NCI-H526 treated with DMSO at 0.1 percent for 48 hours (cell line): Measurements from ENCODE around the gene HBEGF.

Experiments
- DNase-seq: peaks from one replicate; lab custom pipeline; 2025; lab: John Stamatoyannopoulos, UW

Gene HBEGF, protein sequence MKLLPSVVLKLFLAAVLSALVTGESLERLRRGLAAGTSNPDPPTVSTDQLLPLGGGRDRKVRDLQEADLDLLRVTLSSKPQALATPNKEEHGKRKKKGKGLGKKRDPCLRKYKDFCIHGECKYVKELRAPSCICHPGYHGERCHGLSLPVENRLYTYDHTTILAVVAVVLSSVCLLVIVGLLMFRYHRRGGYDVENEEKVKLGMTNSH

DNA sequence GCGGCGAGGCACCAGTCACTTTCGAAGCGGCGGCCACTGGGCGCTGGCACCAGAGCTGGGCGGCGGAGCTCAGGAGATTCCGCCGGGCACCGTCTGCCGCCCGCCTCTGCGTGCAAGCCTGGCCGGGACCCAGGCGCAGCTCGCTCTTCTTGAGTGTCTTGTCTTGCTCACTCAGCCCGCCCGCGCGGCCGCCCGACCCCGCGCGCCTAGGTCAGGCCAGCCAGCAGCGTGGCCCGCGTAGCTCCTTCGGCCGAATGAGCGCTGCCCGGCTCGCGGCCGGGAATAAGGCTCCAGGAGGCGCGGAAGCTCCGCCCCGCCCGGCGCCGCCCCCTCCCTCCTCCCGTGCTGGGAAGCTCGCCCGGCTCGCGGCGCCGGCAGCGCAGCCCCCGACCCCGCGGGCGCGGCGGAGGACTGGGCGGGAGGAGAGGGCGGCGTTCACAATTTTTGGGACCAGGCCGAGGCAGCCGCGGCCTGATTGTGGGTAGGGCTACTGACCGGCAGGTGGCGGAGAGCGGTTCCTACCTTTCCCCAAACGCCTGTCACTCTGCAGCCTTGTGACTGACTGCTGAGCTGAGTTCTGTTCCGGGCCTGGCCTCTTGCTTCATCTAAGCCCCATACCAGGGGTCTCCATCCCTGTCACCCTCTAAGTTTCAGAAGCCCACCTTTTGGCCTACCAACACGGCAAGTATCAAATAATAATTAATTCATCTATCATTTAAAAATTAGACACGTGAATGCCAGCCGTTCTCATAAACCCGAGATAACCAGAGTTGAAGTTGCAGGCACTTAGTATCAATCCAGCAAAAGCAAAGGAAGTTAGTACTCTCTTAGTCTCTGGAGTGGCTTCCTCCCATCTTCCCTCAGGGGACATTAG lies at the start of gene HBEGF:
Gene HBEGF, minus strand, starts transcription at position 256 of the 874 bp plus-strand sequence. CDS start 275 bp downstream, outside the sequence.
- DNase-seq: peak; percentile 91

DNA sequence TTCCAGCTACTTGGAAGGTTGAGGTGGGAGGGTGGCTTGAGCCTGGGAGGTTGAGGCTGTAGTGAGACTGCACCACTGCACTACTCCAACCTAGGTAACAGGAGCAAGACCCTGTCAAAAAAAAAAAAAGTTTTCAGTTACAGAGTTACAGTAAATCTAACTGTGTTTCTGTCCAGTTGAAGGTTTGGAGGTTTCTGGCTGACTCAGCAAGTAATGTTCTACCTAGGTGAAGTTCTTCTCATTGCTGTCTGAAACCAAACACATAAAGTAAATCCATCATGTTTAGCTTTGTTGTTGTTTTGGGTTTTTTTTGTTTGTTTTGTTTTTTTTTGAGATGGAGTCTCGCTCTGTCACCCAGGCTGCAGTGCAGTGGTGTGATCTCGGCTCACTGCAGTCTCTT lies 47.3 kb upstream of the HBEGF start:
- no peak for DNase-seq

DNA sequence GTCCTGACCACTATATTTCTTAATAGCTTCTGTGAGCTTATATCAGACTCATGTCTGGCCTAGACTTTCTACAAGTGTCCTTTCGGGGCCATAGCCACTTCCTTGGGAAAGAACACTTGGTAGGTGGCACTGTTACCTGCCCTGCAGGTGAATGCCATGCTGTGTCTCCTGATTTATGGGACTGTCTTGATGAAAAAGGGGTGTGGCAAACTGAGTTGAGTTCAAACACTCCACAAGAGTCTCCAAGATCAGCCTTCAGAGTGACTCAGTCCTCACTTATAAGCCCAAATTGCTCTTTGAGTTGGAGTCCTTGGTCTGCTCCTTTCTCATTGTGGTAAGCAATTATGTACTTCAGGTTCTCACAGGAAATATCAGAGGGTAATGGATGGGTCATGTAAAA lies 45.3 kb upstream of the HBEGF start:
- DNase-seq: no peak

DNA sequence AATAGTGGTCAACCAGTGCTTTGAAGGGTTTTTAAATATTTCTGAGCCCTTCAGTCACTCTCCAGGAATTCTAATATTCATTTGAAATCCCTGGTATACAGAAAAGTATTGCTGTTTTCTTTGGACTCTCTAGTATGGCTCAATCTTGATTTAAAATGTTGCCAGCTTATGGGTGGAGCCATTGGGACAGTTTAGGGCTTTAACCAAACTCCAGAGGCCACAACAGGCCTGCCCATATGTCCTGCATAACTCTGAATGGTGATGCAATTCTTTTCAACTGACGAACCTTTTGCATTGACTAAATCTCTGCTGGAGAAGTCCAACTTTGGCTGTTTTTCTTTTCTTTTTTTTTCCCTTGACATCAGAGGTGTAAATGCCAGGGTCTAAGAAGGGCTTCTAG lies 44.9 kb upstream of the HBEGF start:
- DNase-seq: no peak

DNA sequence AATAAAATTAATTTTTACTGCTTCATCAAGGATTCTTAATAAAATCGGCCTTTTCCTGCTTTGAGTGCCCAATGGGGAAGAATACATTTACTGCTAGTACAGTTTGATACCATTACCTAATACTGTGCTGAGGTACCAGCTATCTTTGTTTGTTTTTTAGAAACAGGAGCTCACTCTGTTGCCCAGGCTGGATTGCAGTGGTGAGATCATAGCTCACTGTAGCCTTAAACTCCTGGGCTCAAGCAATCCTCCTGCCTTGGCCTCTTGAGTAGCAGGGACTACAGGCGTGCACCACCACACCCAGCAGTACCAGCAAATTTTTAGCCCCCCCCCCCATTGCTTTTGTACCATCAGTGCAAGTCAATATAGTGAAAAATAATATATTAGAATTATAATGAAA lies 41.6 kb upstream of the HBEGF start:
- DNase-seq: no peak

DNA sequence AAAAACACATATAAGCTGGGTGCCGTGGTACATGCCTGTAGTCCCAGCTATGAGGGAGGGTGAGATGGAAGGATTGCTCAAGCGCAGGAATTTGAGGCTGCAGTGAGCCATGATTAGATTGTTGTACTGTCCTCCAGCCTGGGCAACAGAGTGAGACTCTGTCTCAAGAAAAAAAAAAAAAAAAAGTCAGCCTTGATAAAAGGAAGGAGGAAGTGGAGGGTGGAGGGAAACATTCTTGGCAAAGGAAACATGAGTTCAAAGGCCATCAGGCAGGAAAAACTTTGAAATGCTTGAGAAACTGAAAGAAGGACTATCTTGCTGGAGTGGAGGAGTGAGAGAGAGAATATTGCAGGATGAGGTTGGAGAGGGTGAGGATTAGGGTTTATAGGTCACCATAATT lies 36.9 kb upstream of the HBEGF start:
- DNase-seq: no peak

DNA sequence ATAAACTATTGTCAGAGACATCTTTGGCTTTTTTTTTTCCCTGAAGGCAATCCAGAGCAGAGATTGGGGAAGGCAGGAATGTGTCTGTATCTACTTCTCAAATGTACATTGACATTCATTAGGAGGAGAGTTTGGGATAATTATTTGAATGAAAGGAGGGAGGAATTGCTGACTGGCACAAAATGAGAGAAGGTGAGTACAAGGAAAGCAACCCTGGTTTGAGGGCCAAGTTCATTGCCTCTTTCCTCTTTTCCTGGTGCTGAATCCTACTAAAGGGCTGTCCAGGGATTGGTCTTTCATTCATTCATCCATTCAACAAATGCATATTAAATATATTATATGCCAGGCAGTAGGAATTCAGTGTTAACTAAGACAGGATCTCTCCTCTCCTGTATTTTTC lies 36.5 kb upstream of the HBEGF start:
- DNase-seq: no peak

DNA sequence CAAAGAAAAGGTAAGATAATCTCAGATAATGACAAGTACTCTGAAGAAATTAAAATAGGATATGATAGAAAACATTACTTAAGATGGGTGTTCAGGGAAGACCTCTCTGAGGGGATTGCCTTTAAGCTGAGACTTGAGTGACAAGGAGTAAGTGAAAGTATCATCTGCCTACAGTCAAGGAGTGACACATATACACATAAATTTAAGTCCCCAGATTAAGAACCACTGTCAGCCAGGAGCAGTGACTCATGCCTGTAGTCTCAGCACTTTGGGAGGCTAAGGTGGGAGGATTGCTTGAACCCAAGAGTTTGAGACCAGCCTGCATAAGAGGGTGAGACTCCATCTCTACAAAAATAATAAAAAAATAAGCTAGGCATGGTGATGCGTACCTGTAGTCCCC lies 35.6 kb upstream of the HBEGF start:
- DNase-seq: no peak

DNA sequence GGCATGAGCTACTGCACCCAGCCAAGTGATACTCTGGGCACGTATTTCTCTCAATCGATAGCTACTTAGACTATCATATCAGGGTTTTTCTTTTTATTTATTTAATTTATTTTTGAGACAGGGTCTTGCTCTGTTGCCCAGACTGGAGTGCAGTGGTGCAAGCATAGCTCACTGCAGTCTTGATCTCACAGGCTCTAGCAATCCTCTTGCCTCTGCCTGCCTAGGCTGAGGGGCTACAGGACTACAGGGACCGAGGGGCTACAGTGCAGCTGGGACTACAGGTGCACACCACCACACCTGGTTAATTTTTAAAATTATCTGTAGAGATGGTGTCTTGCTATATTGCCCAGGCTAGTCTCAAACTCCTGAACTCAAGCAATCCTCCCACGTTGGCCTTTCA lies 34.9 kb upstream of the HBEGF start:
- no peak for DNase-seq

DNA sequence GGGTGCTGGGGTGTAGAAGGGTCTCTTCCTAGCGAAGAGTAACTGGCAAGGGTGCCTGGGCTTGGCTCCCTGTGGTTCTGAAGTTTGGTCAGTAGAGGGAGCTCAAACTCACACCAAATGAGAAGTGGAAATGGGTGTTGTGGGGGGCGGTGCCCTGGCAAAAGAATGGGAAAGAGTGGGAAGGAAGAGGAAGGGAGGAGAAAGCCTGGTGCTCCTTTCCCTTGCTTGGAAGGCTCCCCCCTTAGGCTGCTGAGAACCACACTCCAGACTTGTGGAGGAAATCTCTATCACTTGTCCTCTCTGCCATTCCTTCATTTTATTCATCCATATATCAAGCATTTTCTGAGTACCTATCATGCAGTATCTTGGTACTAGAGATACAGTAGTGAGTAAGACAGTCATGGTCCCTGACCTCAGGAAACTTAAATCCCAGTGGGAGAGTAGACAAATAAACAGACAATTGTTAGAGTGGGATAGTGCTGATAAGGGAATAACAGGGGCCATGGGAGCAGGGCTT lies 26.6 kb upstream of the HBEGF start:
- peak; percentile 17 for DNase-seq

DNA sequence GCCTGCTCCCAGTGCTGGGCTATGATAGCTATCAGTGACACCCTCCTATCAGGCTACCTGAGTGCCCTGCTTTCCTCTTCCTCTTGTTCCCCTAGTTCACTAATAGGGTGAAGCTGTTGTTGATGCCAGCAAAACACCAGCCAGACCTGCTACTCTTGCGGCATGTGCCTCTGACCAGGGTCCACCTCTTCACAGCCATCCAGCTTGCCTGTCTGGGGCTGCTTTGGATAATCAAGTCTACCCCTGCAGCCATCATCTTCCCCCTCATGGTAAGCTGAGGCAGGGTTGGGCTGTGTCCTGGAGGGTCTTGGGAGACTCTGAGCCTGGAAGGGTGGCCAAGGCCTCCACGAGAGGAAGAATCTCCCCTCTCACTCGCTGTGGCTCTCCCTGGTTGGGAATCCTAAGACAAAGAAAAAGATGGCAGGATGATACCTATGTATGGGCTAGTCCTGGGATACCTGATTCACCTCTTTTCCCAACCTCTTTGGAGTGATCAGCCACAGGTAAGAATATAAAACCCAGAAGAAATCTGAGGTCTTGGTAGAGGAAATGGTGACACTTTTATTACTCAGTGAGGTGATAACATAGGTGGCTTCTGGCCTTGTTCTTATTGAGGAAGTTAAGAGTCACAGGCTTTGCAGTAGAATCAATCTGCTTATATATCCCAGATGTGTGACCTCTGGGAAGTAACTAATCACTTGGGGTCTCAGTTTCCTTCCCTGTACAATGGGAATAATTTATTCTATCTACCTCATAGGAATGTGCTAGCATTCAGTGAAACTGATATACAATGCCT lies 25.2 kb upstream of the HBEGF start:
- no peak for DNase-seq

DNA sequence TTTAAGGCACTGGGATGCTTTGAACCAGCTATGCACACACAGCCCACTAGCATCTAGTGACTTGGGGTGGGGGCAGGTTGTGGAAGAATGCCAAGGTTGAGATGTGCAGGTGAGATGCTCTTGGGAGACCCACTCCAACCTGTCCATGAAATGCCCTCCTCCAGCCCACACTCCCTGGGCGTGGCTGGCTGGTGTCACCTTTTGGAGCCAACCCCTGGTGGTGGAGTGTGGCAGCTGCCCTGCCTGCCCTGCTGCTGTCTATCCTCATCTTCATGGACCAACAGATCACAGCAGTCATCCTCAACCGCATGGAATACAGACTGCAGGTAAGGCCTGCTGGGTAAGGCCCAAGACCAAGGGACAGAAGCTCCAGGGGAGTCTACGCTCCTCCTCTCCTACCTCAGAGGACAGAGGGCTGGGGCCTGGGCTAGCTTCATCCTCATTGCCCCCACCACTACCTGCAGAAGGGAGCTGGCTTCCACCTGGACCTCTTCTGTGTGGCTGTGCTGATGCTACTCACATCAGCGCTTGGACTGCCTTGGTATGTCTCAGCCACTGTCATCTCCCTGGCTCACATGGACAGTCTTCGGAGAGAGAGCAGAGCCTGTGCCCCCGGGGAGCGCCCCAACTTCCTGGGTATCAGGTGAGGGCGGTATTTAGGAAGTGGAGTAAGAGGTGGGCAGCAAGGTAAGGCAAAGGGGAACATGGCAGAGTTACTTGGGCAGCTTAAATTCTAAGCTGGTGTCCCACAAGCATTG lies 21.0 kb upstream of the HBEGF start:
- DNase-seq: no peak

DNA sequence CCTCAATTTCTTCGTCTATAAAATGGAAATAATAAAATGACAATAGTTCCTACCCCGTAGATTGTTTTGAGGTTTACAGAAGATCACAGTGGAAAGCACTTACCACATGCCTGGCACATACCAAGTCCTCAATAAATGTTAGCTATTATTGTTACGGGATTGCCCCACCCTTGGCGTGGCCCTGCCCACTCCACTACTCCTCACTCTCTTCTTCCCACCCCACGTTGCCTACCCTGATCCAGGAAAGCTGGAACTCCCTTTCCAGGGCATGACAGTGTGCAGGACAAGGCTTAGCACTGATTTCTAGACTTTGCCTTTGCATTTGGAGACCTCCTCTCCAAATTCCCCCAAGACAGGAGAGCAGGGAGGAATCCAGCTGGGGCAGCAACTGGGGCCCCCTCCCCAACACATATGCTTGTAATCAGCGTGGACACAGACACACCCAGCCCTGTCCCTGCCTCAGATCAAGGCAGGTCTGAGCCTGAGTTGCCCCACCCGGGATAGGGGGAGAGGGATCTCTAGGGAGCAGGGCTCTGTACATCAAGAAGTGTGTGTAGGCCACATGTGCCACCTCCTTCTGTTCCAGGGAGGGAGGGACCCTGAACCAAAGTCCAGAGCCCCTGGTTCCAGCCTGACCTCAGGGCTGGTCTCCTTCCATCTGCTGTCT lies 20.3 kb upstream of the HBEGF start:
- DNase-seq: no peak

DNA sequence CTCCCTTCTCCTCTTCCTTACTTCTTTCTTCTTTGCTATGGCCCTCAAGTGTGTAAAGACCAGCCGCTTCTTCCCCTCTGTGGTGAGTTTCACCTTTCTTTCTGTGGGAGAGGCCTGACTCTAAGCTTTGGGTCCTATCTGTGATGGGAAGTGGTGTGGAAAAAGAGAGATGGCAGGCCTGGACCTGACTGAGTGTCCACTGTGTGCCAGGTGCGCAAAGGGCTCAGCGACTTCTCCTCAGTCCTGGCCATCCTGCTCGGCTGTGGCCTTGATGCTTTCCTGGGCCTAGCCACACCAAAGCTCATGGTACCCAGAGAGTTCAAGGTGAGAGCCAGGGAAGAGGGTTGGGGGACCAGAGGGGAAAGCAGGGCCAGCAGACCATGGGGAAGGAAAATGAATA lies 19.5 kb upstream of the HBEGF start:
- DNase-seq: no peak

DNA sequence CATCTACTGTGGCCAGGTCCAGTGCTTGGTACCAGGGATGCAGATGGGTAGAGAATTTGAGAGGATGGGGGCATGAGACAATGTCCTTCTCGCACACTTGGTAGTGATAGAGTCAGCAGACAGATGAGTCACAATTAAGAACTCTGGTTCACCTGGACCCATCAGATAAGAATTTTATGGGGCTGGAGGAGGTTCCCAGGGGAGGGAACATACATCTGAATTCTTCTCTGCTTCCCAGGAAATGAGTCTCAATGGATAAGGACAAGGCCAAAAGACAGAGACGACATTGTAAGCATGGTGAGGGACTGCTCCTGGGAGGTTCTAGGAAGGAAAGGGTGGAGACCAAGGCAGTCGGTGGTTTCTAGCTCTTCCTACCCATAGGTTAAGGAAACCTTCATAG lies 18.9 kb upstream of the HBEGF start:
- no peak for DNase-seq

DNA sequence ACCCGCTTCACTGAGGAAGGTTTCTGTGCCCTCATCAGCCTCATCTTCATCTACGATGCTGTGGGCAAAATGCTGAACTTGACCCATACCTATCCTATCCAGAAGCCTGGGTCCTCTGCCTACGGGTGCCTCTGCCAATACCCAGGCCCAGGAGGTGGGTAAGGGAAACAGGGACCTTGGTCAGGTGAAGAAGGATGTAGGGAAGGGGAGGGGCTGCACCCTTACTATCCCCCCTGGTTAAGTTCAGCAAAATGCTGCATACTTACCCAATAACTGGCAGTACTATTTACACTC lies 18.0 kb upstream of the HBEGF start:
- no peak for DNase-seq

DNA sequence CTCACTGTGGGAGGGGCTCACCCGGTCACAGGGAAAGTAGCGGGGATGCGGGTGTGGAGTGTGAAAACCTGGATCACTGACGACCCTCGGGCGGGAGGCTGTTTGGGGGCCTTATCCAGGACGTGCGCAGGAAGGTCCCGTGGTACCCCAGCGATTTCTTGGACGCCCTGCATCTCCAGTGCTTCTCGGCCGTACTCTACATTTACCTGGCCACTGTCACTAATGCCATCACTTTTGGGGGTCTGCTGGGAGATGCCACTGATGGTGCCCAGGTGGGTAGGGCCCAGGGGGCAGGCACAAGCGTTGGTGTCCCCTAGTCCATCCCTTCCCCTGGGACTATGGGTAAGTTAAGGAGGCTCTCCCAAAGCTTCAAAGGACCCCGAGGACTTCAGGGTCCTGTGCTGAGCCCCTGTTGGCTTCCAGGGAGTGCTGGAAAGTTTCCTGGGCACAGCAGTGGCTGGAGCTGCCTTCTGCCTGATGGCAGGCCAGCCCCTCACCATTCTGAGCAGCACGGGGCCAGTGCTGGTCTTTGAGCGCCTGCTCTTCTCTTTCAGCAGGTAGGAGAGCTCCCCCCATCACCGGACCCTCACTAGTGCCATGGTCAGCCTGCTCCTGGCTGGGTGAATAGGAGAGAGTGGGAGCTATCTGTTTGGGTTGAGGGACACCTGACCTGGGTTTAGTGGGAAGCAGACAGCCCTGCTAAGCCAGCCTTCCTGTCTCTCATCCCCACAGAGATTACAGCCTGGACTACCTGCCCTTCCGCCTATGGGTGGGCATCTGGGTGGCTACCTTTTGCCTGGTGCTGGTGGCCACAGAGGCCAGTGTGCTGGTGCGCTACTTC lies 17.4 kb upstream of the HBEGF start:
- no peak for DNase-seq

DNA sequence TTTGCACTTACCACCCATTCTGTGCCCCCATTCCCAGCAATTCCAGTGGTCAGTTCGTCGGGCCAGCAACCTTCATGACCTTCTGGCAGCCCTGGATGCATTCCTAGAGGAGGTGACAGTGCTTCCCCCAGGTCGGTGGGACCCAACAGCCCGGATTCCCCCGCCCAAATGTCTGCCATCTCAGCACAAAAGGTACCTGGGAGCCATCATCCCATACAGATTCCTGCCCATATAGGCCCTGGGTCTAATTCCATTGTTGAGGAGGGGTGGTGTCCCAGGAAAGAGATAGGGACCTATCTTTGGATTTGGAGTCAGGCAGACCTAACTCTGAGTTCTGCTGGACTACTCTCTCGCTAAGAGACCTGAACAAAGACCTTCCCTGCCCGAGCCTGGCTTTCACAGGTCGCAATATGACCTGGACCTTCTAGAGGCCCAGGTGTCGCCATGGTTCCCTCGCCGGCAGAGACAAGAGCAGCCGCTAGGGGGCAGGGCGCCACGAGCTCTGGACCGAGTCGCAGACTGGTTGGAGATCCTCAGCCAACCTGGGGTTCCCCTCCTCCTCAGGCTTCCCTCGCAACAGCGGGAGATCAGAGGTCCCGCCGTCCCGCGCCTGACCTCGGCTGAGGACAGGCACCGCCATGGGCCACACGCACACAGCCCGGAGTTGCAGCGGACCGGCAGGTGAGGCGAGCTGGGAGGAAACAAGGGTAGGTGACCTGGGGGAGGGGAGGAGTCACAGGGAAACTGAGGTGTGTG lies 16.6 kb upstream of the HBEGF start:
- peak; percentile 32 for DNase-seq

DNA sequence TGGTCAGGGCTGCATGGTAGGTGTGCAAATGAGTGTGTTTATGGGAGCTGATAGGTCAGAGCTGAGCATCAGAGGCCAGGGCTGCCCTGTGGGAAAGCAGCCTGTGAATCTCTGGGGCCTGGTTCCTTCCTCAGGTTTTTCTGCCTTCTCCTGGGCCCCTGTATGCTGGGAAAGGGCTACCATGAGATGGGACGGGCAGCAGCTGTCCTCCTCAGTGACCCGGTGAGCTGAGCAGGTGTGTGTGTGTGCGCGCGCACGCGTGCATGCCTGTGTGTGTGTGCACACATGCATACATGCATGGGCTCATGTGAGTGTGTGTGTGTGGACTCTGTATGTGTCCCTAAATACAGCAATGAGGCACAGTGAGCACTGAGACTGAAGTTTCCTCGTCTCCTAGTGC lies 15.9 kb upstream of the HBEGF start:
- no peak for DNase-seq

DNA sequence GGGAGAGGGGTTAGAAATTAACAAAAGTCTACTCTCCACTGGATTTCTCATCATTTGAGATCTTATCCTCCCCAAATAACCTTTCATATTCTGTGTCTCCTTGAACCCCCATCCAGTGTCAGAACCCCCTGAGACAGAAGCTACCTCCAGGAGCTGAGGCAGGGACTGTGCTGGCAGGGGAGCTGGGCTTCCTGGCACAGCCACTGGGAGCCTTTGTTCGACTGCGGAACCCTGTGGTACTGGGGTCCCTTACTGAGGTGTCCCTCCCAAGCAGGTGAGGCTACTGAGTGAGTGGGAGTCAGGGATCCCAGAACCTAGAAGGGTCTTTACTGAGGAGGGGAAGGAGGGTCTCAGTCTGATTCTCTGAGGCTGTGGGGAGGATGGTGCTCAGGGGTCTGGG lies 15.5 kb upstream of the HBEGF start:
- no peak for DNase-seq
